OCI-LY3 (cell line): ENCODE results near the gene PARD3.
"Not testable (repeated sequence)": the region's sequence is repeated elsewhere in the genome, so short reads cannot be mapped to it uniquely, and the experiment has no call there.

ENCODE experiments used
- H2AFZ ChIP-seq: fragments of 200-600, 300-600 bp; shearing (Covaris generic); 2 replicates; pipeline ENCODE4 v1.6.0; 2014; ENCODE audit warnings: antibody characterized with exemption, low read depth, low read length
- H3K27ac ChIP-seq: fragments of 200-600, 300-600 bp; sonication (generic); 2 replicates; pipeline ENCODE4 v1.5.1; 2014; ENCODE audit warnings: mild to moderate bottlenecking, low read length, moderate library complexity, mixed read lengths
- H3K27me3 ChIP-seq: fragments of 200-600, 300-600 bp; sonication (generic); 2 replicates; pipeline ENCODE4 v1.6.1; 2014; ENCODE audit warnings: low read depth, low read length, mixed read lengths
- H3K36me3 ChIP-seq: fragments of 200-600, 300-600 bp; sonication (generic); replicated peaks from 2 replicates; pipeline ENCODE3; 2014; ENCODE audit warnings: low read depth, low read length, mixed read lengths
- H3K4me1 ChIP-seq: fragments of 300-600, 200-600 bp; sonication (generic); 2 replicates; pipeline ENCODE4 v1.6.1; 2014; ENCODE audit warnings: low read length, mixed read lengths
- H3K4me2 ChIP-seq: fragments of 200-600, 300-600 bp; sonication (generic); 2 replicates; pipeline ENCODE4 v1.6.1; 2014; ENCODE audit warnings: low read length, mixed read lengths
- H3K4me3 ChIP-seq: fragments of 300-600, 200-600 bp; sonication (generic); 2 replicates; pipeline ENCODE4 v1.5.1; 2014; ENCODE audit warnings: antibody characterized with exemption, mild to moderate bottlenecking, low read length, moderate library complexity
- H3K79me2 ChIP-seq: fragments of 300-600, 200-600 bp; shearing (Covaris generic); 2 replicates; pipeline ENCODE4 v1.6.1; 2014; ENCODE audit warnings: mild to moderate bottlenecking, low read length, mixed read lengths
- H3K9ac ChIP-seq: fragments of 300-600, 200-600 bp; shearing (Covaris generic); 2 replicates; pipeline ENCODE4 v1.6.0; 2014; ENCODE audit warnings: mild to moderate bottlenecking, low read length, moderate library complexity
- H3K9me3 ChIP-seq: fragments of 200-600, 300-600 bp; shearing (Covaris generic); 2 replicates; pipeline ENCODE4 v1.6.1; 2014; ENCODE audit warnings: low read length, mixed read lengths; ENCODE audit not compliant: insufficient read depth
- H4K20me1 ChIP-seq: fragments of 200-600, 300-600 bp; sonication (generic); 2 replicates; pipeline ENCODE4 v1.6.1; 2016; ENCODE audit warnings: low read length, mixed read lengths; ENCODE audit not compliant: insufficient read depth
- CTCF ChIP-seq: fragments of 200-600, 300-600 bp; sonication (generic); IDR thresholded peaks from 2 replicates; pipeline ENCODE4 v1.5.1; 2014; ENCODE audit warnings: antibody characterized with exemption, low read length, low read depth
- EZH2phosphoT487 ChIP-seq: fragments of 200-600 bp; shearing (Covaris generic); IDR thresholded peaks from 2 replicates; pipeline ENCODE4 v1.6.1; 2018; ENCODE audit warnings: antibody characterized with exemption, mixed run types, low read depth

PARD3 gene

GRCh38 chr10:34844448-34844847 lies 29.4 kb upstream of the PARD3 start:
- Histone ChIP-seq H3K4me1 (no peaks in the 10 kb centered on the region), H3K36me3 (no peaks in the 10 kb centered on the region), H2AFZ (no peak overlapping the region), H3K9me3 (no peaks in the 10 kb centered on the region), H3K79me2 (no peaks in the 10 kb centered on the region), H4K20me1 (no peaks in the 10 kb centered on the region), H3K4me2 (no peak overlapping the region), H3K4me3 (no peak overlapping the region), H3K9ac (no peak overlapping the region), H3K27me3 (no peaks in the 10 kb centered on the region), H3K27ac (no peak overlapping the region)
- TF ChIP-seq CTCF (no peak), EZH2phosphoT487 (no peak)

GRCh38 chr10:34843470-34843869 lies 28.4 kb upstream of the PARD3 start:
- H3K27ac ChIP-seq, H3K4me1 ChIP-seq, H3K27me3 ChIP-seq, H4K20me1 ChIP-seq, H3K9ac ChIP-seq, H3K9me3 ChIP-seq, H3K36me3 ChIP-seq, H3K79me2 ChIP-seq, H3K4me3 ChIP-seq, H2AFZ ChIP-seq, H3K4me2 ChIP-seq: not testable (repeated sequence)

- no peak overlapping the region for H3K9ac ChIP-seq
- H3K79me2 ChIP-seq: no peaks in the 10 kb centered on the region
- H2AFZ ChIP-seq: no peak overlapping the region
- no peaks in the 10 kb centered on the region for H4K20me1 ChIP-seq
- H3K9me3 ChIP-seq: no peaks in the 10 kb centered on the region
- no peak overlapping the region for H3K4me3 ChIP-seq
- H3K36me3 ChIP-seq: no peaks in the 10 kb centered on the region
- peaks cover 8% of the 10 kb centered on the region; the same call in 1 of the 2 replicates for H3K4me1 ChIP-seq
- H3K27me3 ChIP-seq: no peaks in the 10 kb centered on the region
- no peak overlapping the region for H3K4me2 ChIP-seq
- H3K27ac ChIP-seq: no peak overlapping the region
- TF ChIP-seq CTCF: no peak
- TF ChIP-seq EZH2phosphoT487: no peak
Measured at GRCh38 chr10:34838366-34838900, 23.3 kb upstream of the PARD3 start.

GRCh38 chr10:34835908-34836508 lies 20.9 kb upstream of the PARD3 start:
- H3K27ac ChIP-seq: no peak overlapping the region
- peaks cover 8% of the 10 kb centered on the region; the same call in 1 of the 2 replicates for H3K4me1 ChIP-seq
- 0 out of 2 replicates have a peak overlapping the region, but pooled peaks have one; percentile 4 for H3K4me3 ChIP-seq
- no peaks in the 10 kb centered on the region for H3K9me3 ChIP-seq
- H3K9ac ChIP-seq: no peak overlapping the region
- H3K36me3 ChIP-seq: no peaks in the 10 kb centered on the region
- H3K27me3 ChIP-seq: no peaks in the 10 kb centered on the region
- H3K79me2 ChIP-seq: no peaks in the 10 kb centered on the region
- peak overlapping the region; percentile 40 for H3K4me2 ChIP-seq
- TF ChIP-seq EZH2phosphoT487 (no peak), CTCF (no peak)
- H2AFZ ChIP-seq: no peak overlapping the region
- no peaks in the 10 kb centered on the region for H4K20me1 ChIP-seq
